ENCODE measurements around the gene ARHGAP15.

- TF ChIP-seq CTCF (conservative IDR thresholded peaks at IDR 0.05; ENCODE audit: low read depth in 2 of 2) (no peak), ZNF114 (CRISPR knock-in tag; IDR thresholded peaks at IDR 0.05) (no peak), POLR2AphosphoS5 (IDR thresholded peaks at IDR 0.05; ENCODE audit: low read depth) (no peak), NANOG (IDR thresholded peaks at IDR 0.05; ENCODE audit: borderline replicate concordance) (no peak), CREB1 (CRISPR knock-in tag; IDR thresholded peaks at IDR 0.05; ENCODE audit: low read depth) (no peak)
These were observed 612.0 kb downstream of the ARHGAP15 start for GRCh38 chr2:143741205-143741604.

Data from GM23338 (cell line).